ENCODE results near the gene ENTPD8. TPM values are rescaled to one million over a fixed set of nuclear protein-coding genes. Genes with fewer than 3 reads are reported as not detected.

Gene ENTPD8
- total RNA-seq, 1 donor = not detected

GRCh38 chr9:137478613-137478961 lies 37.4 kb upstream of the ENTPD8 start:
- Histone ChIP-seq H3K9me3 (ENCODE audit: low read depth, low read length) (peaks cover 3% of the 10 kb centered on the region), H3K79me2 (ENCODE audit: insufficient read depth, low read length) (no peaks in the 10 kb centered on the region), H3K4me3 (ENCODE audit: insufficient read depth, low read length) (no peak overlapping the region), H3K36me3 (ENCODE audit: insufficient read depth, low read length) (no peaks in the 10 kb centered on the region), H3K4me1 (ENCODE audit: insufficient read depth, low read length) (peaks cover 8% of the 10 kb centered on the region), H3K4me2 (ENCODE audit: insufficient read depth, low read length) (no peak overlapping the region), H3K27ac (ENCODE audit: low read depth, low read length) (no peak overlapping the region), H4K20me1 (ENCODE audit: insufficient read depth, low read length) (no peaks in the 10 kb centered on the region), H2AFZ (ENCODE audit: low read length) (no peak overlapping the region), H3K27me3 (ENCODE audit: insufficient read depth, low read length) (no peaks in the 10 kb centered on the region)
- no peak for TF ChIP-seq CTCF (IDR thresholded peaks at IDR 0.05; ENCODE audit: extremely low read depth, low read depth, low read length)
- DNase-seq (ENCODE audit: insufficient read length, low spot score, missing footprints) = peak; percentile 37

- Histone ChIP-seq H3K4me1 (ENCODE audit: insufficient read depth, low read length) (peaks cover 8% of the 10 kb centered on the region), H3K9me3 (ENCODE audit: low read depth, low read length) (peaks cover 3% of the 10 kb centered on the region), H3K4me3 (ENCODE audit: insufficient read depth, low read length) (no peak overlapping the region), H3K27ac (ENCODE audit: low read depth, low read length) (no peak overlapping the region), H3K36me3 (ENCODE audit: insufficient read depth, low read length) (no peaks in the 10 kb centered on the region), H3K79me2 (ENCODE audit: insufficient read depth, low read length) (no peaks in the 10 kb centered on the region), H3K4me2 (ENCODE audit: insufficient read depth, low read length) (no peak overlapping the region), H2AFZ (ENCODE audit: low read length) (no peak overlapping the region), H4K20me1 (ENCODE audit: insufficient read depth, low read length) (no peaks in the 10 kb centered on the region), H3K27me3 (ENCODE audit: insufficient read depth, low read length) (no peaks in the 10 kb centered on the region)
- DNase-seq (ENCODE audit: insufficient read length, low spot score, missing footprints) = peak; percentile 60
- no peak for TF ChIP-seq CTCF (IDR thresholded peaks at IDR 0.05; ENCODE audit: extremely low read depth, low read depth, low read length)
These were observed 36.8 kb upstream of the ENTPD8 start for GRCh38 chr9:137477778-137478612.

- H4K20me1 ChIP-seq (ENCODE audit: insufficient read depth, low read length) = no peaks in the 10 kb centered on the region
- no peak overlapping the region for H3K4me3 ChIP-seq (ENCODE audit: insufficient read depth, low read length)
- no peaks in the 10 kb centered on the region for H3K4me1 ChIP-seq (ENCODE audit: insufficient read depth, low read length)
- no peaks in the 10 kb centered on the region for H3K79me2 ChIP-seq (ENCODE audit: insufficient read depth, low read length)
- DNase-seq (ENCODE audit: insufficient read length, low spot score, missing footprints) = peak; percentile 51
- no peak overlapping the region for H3K27ac ChIP-seq (ENCODE audit: low read depth, low read length)
- no peaks in the 10 kb centered on the region for H3K27me3 ChIP-seq (ENCODE audit: insufficient read depth, low read length)
- no peak overlapping the region for H2AFZ ChIP-seq (ENCODE audit: low read length)
- no peak for TF ChIP-seq CTCF (IDR thresholded peaks at IDR 0.05; ENCODE audit: extremely low read depth, low read depth, low read length)
- no peak overlapping the region for H3K4me2 ChIP-seq (ENCODE audit: insufficient read depth, low read length)
- no peaks in the 10 kb centered on the region for H3K36me3 ChIP-seq (ENCODE audit: insufficient read depth, low read length)
- H3K9me3 ChIP-seq (ENCODE audit: low read depth, low read length) = peaks cover 3% of the 10 kb centered on the region
These were observed 35.7 kb upstream of the ENTPD8 start for GRCh38 chr9:137476856-137477255.

- no peak overlapping the region for H3K4me3 ChIP-seq (ENCODE audit: insufficient read depth, low read length)
- no peak for TF ChIP-seq CTCF (IDR thresholded peaks at IDR 0.05; ENCODE audit: extremely low read depth, low read depth, low read length)
- H3K27ac ChIP-seq (ENCODE audit: low read depth, low read length) = no peak overlapping the region
- H3K79me2 ChIP-seq (ENCODE audit: insufficient read depth, low read length) = no peaks in the 10 kb centered on the region
- peaks cover 3% of the 10 kb centered on the region for H3K9me3 ChIP-seq (ENCODE audit: low read depth, low read length)
- no peaks in the 10 kb centered on the region for H3K4me1 ChIP-seq (ENCODE audit: insufficient read depth, low read length)
- DNase-seq (ENCODE audit: insufficient read length, low spot score, missing footprints) = no peak
- H3K4me2 ChIP-seq (ENCODE audit: insufficient read depth, low read length) = no peak overlapping the region
- H3K36me3 ChIP-seq (ENCODE audit: insufficient read depth, low read length) = no peaks in the 10 kb centered on the region
- no peak overlapping the region for H2AFZ ChIP-seq (ENCODE audit: low read length)
- no peaks in the 10 kb centered on the region for H4K20me1 ChIP-seq (ENCODE audit: insufficient read depth, low read length)
- no peaks in the 10 kb centered on the region for H3K27me3 ChIP-seq (ENCODE audit: insufficient read depth, low read length)
These were observed 34.5 kb upstream of the ENTPD8 start for GRCh38 chr9:137475666-137476065.

Data from osteoblast (primary cell).